ENCODE data around the gene MAP2K2.

GRCh38 chr19:4069331-4069959 lies 54.5 kb downstream of the MAP2K2 start:
- TF ChIP-seq, protein P1, sequence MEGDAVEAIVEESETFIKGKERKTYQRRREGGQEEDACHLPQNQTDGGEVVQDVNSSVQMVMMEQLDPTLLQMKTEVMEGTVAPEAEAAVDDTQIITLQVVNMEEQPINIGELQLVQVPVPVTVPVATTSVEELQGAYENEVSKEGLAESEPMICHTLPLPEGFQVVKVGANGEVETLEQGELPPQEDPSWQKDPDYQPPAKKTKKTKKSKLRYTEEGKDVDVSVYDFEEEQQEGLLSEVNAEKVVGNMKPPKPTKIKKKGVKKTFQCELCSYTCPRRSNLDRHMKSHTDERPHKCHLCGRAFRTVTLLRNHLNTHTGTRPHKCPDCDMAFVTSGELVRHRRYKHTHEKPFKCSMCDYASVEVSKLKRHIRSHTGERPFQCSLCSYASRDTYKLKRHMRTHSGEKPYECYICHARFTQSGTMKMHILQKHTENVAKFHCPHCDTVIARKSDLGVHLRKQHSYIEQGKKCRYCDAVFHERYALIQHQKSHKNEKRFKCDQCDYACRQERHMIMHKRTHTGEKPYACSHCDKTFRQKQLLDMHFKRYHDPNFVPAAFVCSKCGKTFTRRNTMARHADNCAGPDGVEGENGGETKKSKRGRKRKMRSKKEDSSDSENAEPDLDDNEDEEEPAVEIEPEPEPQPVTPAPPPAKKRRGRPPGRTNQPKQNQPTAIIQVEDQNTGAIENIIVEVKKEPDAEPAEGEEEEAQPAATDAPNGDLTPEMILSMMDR (IDR thresholded peaks at IDR 0.05) = no peak
- TF ChIP-seq POLR2A (IDR thresholded peaks at IDR 0.05) = no peak

Measured in adrenal gland (tissue), 5 donors.